ENCODE data around the gene CFAP61.
"Not testable (repeated sequence)": the region's sequence is repeated elsewhere in the genome, so short reads cannot be mapped to it uniquely, and the experiment has no call there.

CFAP61 gene

GRCh38 chr20:20212675-20213096, 160.4 kb downstream of the CFAP61 start:
- no peak for DNase-seq

- DNase-seq: no peak
These were observed 161.3 kb downstream of the CFAP61 start for GRCh38 chr20:20213526-20214121.

DNA sequence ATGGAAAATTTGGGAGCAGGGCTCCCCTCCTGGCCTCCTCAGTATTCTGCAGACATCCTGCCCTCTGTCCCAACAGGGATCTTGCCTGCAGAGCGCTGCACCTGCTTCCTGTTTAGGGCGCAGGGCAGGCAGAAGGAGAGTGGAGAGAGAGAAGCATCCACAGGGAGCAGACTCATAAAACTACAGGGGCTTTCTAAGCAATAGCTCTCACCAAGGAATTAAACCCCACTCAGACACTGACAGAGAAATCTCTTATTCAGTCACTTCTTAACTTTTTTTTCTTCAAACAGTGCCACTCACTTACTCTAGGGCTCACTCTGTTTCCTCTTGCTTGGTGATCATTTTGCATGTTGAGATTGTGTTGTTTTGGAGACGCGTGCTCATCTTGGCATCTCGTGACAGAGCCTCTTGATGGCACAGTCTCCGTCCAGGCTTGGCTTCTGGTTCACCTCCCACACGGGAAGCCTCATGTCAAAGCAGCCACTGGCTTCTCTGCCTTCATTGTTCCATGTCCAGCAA, 162.5 kb downstream of the CFAP61 start:
- no peak for DNase-seq

DNA sequence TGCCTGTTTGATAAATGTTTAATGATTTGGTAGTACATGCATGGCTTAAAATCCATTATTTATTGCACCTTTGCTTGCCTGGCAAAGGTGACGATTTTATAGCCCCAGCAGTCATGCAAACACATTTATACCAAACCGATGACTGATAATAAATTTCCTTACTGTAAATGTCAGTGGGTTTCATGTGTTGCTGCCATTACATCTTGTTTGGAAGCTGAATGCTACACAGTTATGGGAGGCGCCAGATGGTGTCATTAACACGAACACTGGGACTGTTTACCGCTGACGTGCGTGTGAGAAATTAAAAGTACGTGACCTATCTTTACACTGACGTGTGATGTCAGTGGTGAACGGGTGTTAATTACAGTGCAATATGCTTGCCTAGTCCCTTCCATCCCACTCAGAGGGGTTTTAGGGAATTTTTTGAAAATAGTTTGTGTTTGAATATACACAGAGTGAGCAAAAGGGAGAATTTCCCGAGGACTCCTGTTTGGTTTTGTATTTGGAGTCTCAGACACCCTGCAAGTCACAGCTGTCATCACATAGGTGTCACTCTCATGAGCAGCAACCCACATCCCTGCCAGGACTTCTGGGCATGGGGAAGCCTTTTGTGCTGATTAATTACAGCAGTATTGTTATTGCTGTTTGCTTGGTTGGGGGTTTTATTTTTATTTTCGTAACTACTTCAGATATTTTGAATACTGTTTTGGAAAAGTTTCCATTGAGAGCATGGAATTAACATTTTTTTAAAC, 163.8 kb downstream of the CFAP61 start:
- no peak for DNase-seq

DNA sequence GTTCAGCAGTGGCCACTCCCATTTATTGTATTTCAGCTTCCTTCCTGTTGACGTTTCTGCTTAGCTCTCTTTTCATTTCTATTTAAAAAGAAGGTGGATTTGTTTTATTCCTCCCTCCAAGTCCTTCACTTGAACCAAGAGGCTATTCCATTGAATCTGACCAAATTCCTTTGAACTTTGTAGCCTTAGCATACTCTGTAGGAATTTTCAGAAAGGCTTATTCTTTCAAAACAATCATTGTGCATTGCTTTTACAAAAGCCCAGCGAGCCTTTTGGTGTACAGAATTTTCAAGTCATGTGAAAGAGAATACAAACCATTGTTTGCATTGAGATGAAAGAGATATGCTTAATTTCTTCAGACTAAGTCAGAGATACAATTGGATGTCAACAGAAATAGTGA, 164.6 kb downstream of the CFAP61 start:
- DNase-seq: no peak

GRCh38 chr20:20217621-20218020, 165.3 kb downstream of the CFAP61 start:
- DNase-seq: no peak

DNA sequence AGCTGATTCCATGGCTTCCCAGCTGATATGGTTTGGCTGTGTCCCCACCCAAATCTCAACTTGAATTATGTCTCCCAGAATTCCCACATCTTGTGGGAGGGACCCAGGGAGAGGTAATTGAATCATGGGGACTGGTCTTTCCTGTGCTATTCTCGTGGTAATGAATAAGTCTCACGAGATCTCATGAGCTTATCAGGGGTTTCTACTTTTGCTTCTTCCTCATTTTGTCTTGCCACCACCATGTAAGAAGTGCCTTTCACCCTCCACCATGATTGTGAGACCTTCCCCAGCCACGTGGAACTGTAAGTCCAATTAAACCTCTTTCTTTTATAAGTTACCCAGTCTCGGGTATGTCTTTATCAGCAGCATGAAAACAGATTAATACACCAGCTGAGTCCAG, 165.8 kb downstream of the CFAP61 start:
- DNase-seq: not testable (repeated sequence)

- DNase-seq: no peak
These were observed 166.7 kb downstream of the CFAP61 start for GRCh38 chr20:20219016-20219415.

GRCh38 chr20:20220134-20220533, 167.8 kb downstream of the CFAP61 start:
- DNase-seq: no peak

GRCh38 chr20:20223981-20224380, 171.6 kb downstream of the CFAP61 start:
- DNase-seq: no peak

- DNase-seq: no peak
These were observed 172.5 kb downstream of the CFAP61 start for GRCh38 chr20:20224806-20225205.

DNA sequence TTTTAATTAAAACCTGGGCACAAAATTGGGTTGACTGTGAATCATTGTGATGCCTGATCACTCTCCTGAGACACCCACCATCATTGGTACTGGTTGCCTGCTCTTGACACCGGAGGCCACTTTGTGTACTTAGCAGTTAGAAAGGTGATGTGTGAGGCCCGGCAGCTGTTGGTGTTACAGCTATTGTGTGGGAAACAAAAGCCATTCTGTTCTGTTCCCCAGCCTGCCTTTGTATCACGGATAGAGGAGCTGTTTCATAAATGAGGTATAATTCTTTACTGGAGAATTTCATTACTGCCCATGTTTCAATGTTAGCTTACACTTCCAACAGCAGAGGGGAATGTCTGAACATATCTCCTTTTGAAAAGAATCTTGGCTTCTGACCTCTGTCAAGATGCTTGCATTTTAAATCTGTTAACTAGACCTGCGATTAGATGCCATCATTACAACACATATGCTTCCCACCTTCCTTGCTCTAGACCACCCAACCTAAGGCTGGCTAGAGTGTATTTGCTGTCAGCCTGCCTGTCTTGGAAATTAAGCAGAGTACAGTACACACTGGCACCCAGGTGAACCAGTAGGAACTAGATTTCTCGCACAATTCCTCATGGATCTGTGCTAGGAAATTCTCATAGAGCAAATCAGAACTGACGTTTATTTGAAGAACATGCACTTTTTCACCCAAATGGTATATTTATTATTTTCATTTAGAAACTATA, 173.2 kb downstream of the CFAP61 start:
- no peak for DNase-seq

- no peak for DNase-seq
These were observed 174.2 kb downstream of the CFAP61 start for GRCh38 chr20:20226554-20226953.

- DNase-seq: no peak
These were observed 174.8 kb downstream of the CFAP61 start for GRCh38 chr20:20227013-20227571.

GRCh38 chr20:20228351-20228750, 176.0 kb downstream of the CFAP61 start:
- no peak for DNase-seq

- no peak for DNase-seq
These were observed 177.3 kb downstream of the CFAP61 start for GRCh38 chr20:20229595-20229994.

- DNase-seq: no peak
These were observed 178.4 kb downstream of the CFAP61 start for GRCh38 chr20:20230741-20231140.

- DNase-seq: no peak
These were observed 179.4 kb downstream of the CFAP61 start for GRCh38 chr20:20231528-20232298.

DNA sequence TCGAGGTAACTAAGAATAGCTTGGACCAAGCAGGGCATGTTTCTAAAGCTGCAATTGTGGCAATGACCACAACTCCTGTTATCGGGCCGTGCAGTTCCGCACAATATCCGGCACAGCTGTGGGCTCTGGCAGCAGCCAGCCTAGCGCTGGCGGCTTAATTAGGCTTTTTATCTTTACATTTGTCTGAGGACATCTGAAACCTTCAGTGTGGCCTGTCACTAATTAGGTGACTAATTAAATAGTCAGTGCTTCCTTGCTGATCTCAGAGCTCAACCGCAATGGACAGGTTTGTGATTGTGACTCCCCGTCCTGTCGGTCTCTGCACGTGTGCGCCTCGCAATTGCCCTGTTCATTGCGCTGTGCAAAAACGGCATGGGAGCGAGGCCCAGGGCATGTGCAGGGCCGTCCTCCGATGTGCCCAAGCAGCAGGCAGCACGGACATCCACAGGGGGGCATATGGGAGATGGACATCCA, 180.7 kb downstream of the CFAP61 start:
- no peak for DNase-seq

DNA sequence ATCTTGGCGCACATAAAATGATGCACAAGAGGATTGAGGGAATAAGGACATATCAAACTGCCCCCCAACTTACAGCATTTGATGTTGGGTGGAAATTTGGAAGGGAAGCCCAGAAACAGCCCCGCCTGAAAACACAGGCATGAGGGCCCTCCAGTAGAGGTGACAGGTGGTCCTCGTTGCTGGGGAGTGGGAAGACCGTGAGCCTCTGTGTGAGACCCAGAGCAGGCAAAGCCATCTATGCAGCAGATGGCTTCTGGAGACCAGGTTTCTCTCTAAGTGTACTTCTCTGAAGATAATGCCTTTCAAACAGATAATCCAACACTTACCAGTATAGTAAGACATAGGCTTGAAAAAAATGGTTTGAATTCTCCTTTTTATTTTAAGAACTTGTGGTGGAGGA, 183.3 kb downstream of the CFAP61 start:
- no peak for DNase-seq

- no peak for DNase-seq
These were observed 185.0 kb downstream of the CFAP61 start for GRCh38 chr20:20237093-20237959.

DNA sequence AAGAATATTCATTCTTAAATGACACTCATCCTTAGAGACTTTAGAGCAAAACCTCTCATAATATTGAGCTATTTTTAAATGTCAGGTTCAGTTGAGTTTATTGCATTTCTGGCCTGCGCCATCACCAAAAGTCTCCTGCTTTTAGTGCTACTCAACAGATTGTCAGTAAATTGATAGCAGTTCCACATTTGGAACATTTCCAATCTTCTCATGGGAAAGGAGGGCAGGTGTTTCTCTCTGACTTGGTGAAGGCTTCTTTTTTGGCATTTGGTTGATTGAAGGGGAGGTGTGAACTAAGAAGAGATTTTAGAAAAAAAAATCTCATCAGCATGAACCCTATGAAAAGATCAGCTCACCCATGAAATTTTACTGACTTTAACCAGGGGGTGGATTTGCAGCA, 189.6 kb downstream of the CFAP61 start:
- no peak for DNase-seq
